Activated naive CD4-positive, alpha-beta T cell treated with anti-CD3 and anti-CD28 coated beads for 36 hours (primary cell): ENCODE data around the gene DHRS4. TPM values are rescaled to one million over a fixed set of nuclear protein-coding genes. Genes with fewer than 3 reads are reported as not detected.

ENCODE experiments used
- CTCF ChIA-PET: fragments of 350-600 bp; sonication (Branson Sonifier 250); formaldehyde crosslinking; loops from one replicate; lab custom pipeline; 2021; ENCODE audit warnings: antibody characterized with exemption; lab: Charles Lee
- DNase-seq: peaks from one replicate; pipeline ENCODE4 v3.0.0-alpha.2; 2020
- H3K27ac Mint-ChIP-seq: one replicate; pipeline ENCODE4 v1.8.0; 2021; ENCODE audit warnings: mild to moderate bottlenecking, mixed read lengths
- H3K27me3 Mint-ChIP-seq: one replicate; pipeline ENCODE4 v1.8.0; 2021; ENCODE audit warnings: low read depth, mixed read lengths
- H3K36me3 Mint-ChIP-seq: one replicate; pipeline ENCODE4 v1.8.0; 2021; ENCODE audit warnings: low read depth, mixed read lengths
- H3K4me1 Mint-ChIP-seq: one replicate; pipeline ENCODE4 v1.8.0; 2021; ENCODE audit warnings: low read depth, mixed read lengths
- H3K4me3 Mint-ChIP-seq: one replicate; pipeline ENCODE4 v1.8.0; 2021; ENCODE audit warnings: mild to moderate bottlenecking, moderate library complexity, mixed read lengths
- H3K9me3 Mint-ChIP-seq: one replicate; pipeline ENCODE4 v1.8.0; 2021; ENCODE audit warnings: mixed read lengths
- intact Hi-C: fragments of 100-400 bp; cut with micrococcal nuclease; formaldehyde crosslinking; loops from one replicate; pipeline ENCODE4 v1.15.1; 2023
- total RNA-seq, 2 experiments: library from RNA; stranded (reverse); gene quantifications; one replicate each; pipeline ENCODE4 v1.2.3, GENCODE V29; 2021

The DHRS4 gene
- total RNA-seq: 10 to 100 TPM; 22.8 to 24.0 TPM

DNA sequence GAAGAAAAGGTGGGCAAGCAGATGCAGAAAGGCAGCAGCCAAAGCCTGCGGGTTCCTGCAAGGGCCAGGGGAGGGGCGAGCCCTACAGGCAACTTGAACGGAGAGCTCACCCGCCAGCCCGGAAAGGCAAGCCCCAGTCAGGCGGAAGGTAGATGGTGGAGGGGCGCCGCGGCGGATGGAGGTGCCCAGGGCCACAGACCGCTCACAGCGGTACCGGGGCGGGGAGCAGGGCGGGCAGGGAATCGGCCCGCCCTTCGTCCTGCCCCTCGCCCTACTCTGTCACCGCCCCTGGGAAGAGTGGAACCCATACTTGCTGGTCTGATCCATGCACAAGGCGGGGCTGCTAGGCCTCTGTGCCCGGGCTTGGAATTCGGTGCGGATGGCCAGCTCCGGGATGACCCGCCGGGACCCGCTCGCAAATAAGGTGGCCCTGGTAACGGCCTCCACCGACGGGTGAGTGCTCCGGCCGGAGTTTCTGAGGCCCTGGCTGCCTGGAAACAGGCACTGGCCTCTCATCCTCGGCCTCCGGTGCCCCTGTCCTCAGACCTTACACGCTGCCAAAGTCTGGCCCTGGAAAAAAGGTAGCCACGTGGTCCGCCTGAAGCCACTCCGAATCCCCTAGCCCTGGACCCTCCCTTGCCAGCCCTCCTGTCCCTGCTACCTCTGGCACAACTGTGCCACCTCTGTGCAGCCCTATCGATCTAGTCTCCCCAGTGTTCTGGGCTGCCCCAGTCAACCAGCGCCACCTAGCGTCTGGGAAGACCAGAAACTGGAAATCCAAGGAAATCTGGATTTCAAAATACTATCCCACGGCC lies at the start of gene DHRS4:
Gene DHRS4 (plus strand): TSS at position 307 of the 815 bp plus-strand sequence. CDS start 19 bp downstream, at position 326.
- Mint-ChIP-seq H3K4me3 (peak within 1 kb of the TSS; percentile 99), H3K4me1 (peaks cover 22% of the 10 kb centered on the region), H3K36me3 (peaks cover 11% of the 10 kb centered on the region), H3K27me3 (no peaks in the 10 kb centered on the region), H3K27ac (peak within 1 kb of the TSS; percentile 94), H3K9me3 (peaks cover 3% of the 10 kb centered on the region)
- DNase-seq: peak; percentile 87
- intact Hi-C loops: loop anchor here (1.0 to 10.0 kb wide), 7 partner anchors 23 to 489 kb away; partner anchors contain the start of gene SDR39U1
- CTCF ChIA-PET: interaction anchor here (0.6 to 1.1 kb wide), 7 partner anchors 22 to 365 kb away, joined by 3 to 4 read pairs (median 3); no protein-coding TSS in a partner anchor

DNA sequence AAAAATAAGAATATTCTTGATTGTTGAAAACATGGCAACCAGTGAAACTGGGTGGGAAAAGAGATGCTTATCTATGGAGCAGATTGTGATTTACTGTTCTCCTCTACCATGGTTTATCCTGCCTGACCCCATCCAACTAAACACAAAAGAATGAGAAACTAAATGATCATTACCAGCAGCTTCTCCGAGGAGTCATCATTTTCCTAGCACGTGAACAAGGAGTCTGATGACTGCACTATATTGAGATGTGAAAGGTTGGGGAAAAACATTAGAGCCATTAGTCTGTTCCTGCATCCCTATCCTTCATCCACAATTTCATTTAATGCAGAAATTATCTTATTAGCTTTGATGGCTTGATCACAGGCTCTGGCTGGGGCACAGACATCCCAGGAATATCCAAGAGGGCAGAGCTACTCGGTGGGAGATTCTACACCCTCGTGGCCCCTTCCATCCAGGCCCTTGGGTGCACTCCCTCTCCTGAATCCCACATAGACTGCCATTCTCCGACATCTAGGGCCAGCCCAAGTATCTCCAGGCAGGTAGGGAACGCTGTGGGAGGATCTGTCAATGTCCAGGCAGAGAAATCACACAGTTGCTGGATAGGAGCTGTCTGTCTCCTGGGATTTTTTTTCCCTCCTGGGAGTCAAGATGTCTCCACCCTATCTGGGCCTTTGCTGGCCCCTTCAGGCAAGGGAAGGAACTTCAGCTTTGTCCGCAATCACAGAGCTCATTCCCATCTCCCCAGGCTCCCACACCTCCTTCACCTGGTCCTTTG lies 43.3 kb upstream of the DHRS4 start:
- Mint-ChIP-seq H3K9me3 (no peaks in the 10 kb centered on the region), H3K4me3 (no peak overlapping the region), H3K27ac (no peak overlapping the region), H3K27me3 (peaks cover 7% of the 10 kb centered on the region), H3K36me3 (no peaks in the 10 kb centered on the region), H3K4me1 (no peaks in the 10 kb centered on the region)
- DNase-seq: peak; percentile 44
- intact Hi-C loops: loop anchor here (1.0 kb wide), 1 partner anchor 321 kb away; no protein-coding TSS in a partner anchor
- CTCF ChIA-PET: interaction anchor here (0.6 to 3.2 kb wide), 21 partner anchors 14 to 347 kb away, joined by 3 to 21 read pairs (median 3); no protein-coding TSS in a partner anchor

DNA sequence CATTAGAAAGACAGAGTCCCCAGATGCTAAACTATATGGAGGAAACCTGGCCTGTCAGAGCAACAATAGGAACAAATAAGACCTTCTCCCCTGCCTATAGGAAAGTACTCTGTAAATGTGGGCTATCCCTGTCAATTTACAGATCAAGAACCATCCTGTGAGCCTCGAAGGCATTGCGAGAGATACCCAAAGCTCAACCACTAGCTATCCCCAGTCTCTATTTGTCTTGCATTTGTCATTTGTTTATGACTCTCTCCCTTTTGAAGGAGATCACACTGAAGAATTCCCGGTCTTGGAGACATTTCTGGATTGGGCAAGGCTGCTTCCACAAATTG lies 42.7 kb upstream of the DHRS4 start:
- H3K4me1 Mint-ChIP-seq: no peaks in the 10 kb centered on the region
- CTCF ChIA-PET: interaction anchor here (0.6 to 3.2 kb wide), 21 partner anchors 14 to 348 kb away, joined by 3 to 21 read pairs (median 3); no protein-coding TSS in a partner anchor
- no peaks in the 10 kb centered on the region for H3K36me3 Mint-ChIP-seq
- H3K9me3 Mint-ChIP-seq: no peaks in the 10 kb centered on the region
- no peak overlapping the region for H3K27ac Mint-ChIP-seq
- intact Hi-C loops: loop anchor here (1.0 kb wide), 1 partner anchor 322 kb away; no protein-coding TSS in a partner anchor
- DNase-seq: no peak
- peaks cover 7% of the 10 kb centered on the region for H3K27me3 Mint-ChIP-seq
- no peak overlapping the region for H3K4me3 Mint-ChIP-seq

DNA sequence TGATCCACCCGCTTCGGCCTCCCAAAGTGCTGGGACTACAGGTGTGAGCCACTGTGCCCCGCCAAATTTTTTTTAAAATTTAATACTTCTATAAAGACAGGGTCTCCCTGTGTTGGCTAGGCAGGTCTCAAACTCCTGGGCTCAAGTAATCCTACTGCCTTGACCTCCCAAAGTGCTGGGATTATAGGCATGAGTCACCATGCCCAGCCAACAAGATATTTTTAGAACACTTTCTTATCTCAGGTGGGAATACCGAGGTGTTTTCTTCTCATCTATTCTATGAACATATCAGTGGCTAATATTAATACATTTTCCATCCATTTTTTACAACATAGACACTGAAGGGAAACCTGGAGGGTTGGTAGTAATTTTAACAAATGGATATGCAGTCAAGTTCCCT lies 38.0 kb upstream of the DHRS4 start:
- CTCF ChIA-PET: interaction anchor here (1.3 to 2.9 kb wide), 2 partner anchors 15 to 283 kb away, joined by 3 to 11 read pairs; no protein-coding TSS in a partner anchor
- no peaks in the 10 kb centered on the region for H3K27me3 Mint-ChIP-seq
- DNase-seq: no peak
- no peak overlapping the region for H3K27ac Mint-ChIP-seq
- H3K4me3 Mint-ChIP-seq: no peak overlapping the region
- no peaks in the 10 kb centered on the region for H3K36me3 Mint-ChIP-seq
- H3K9me3 Mint-ChIP-seq: peaks cover 3% of the 10 kb centered on the region
- H3K4me1 Mint-ChIP-seq: no peaks in the 10 kb centered on the region
- intact Hi-C loops: no loop called here

DNA sequence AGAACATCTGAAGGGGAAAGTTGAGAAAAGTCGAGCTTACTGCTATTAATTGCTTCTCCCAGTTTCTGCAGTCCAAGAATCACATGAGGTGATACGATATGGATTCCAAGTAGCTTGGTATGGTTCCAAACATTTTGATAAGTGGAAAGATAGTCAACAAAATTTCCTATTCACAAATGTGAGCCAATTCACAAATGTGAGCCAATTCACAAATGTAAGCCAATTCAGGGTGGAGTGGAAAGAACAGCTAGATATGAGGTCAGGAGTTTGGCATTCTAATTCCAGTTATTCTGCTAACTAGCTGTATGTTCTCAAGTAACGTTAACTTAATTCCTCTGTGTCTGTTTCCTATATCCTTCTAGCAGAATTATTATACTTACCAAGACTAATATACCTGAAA lies 37.6 kb upstream of the DHRS4 start:
- Mint-ChIP-seq H3K4me1 (no peaks in the 10 kb centered on the region), H3K4me3 (no peak overlapping the region), H3K36me3 (no peaks in the 10 kb centered on the region), H3K27ac (no peak overlapping the region), H3K27me3 (no peaks in the 10 kb centered on the region), H3K9me3 (peaks cover 3% of the 10 kb centered on the region)
- intact Hi-C loops: no loop called here
- CTCF ChIA-PET: interaction anchor here (1.3 to 2.9 kb wide), 2 partner anchors 15 to 284 kb away, joined by 3 to 11 read pairs; no protein-coding TSS in a partner anchor
- no peak for DNase-seq

DNA sequence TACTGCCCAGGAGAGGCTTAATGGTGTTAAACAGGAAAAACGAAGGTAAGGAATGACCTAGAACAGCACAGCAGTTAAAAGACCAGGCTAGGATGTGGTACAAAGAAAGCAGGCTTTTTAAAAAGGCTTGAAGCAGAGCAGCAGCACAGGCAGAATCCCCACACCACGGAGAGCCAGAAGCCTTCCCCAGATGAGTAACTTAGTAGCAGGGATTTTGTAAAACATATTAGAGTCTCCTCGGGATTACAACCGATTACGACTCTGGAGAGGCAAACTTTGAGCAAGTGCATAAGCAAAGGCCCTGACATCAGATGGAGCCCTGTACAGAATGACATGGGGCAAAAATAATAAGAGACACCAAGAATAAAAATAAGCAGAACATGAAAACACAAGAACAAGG lies 37.1 kb upstream of the DHRS4 start:
- CTCF ChIA-PET: interaction anchor here (1.3 to 2.9 kb wide), 2 partner anchors 15 to 284 kb away, joined by 3 to 11 read pairs; no protein-coding TSS in a partner anchor
- H3K36me3 Mint-ChIP-seq: no peaks in the 10 kb centered on the region
- no peaks in the 10 kb centered on the region for H3K4me1 Mint-ChIP-seq
- peaks cover 3% of the 10 kb centered on the region for H3K9me3 Mint-ChIP-seq
- no peak overlapping the region for H3K4me3 Mint-ChIP-seq
- intact Hi-C loops: no loop called here
- H3K27me3 Mint-ChIP-seq: no peaks in the 10 kb centered on the region
- DNase-seq: no peak
- H3K27ac Mint-ChIP-seq: no peak overlapping the region

DNA sequence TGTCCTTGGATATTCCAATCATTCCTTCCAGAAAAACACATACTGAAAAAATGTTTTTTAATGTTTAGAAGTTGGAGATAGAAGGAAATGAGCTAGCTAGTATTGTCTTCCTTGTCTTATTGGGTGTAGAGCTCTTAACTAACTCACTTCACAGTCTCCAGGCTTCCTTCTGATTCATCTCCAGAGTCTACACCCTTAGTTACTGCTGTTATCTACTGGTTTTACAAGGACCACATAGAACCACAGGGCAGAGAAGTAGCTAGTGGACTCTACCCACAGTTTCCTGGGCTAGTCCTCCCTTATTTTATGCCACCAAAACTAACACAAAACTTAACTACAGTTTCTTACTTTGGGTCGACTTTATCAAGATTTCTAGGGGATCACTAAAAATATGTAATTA lies 31.0 kb upstream of the DHRS4 start:
- H3K4me1 Mint-ChIP-seq: no peaks in the 10 kb centered on the region
- peaks cover 2% of the 10 kb centered on the region for H3K9me3 Mint-ChIP-seq
- DNase-seq: no peak
- intact Hi-C loops: no loop called here
- no peak overlapping the region for H3K4me3 Mint-ChIP-seq
- no peaks in the 10 kb centered on the region for H3K36me3 Mint-ChIP-seq
- CTCF ChIA-PET: interaction anchor here (1.1 kb wide), 1 partner anchor 14 kb away, joined by 5 read pairs; no protein-coding TSS in a partner anchor
- no peaks in the 10 kb centered on the region for H3K27me3 Mint-ChIP-seq
- no peak overlapping the region for H3K27ac Mint-ChIP-seq

DNA sequence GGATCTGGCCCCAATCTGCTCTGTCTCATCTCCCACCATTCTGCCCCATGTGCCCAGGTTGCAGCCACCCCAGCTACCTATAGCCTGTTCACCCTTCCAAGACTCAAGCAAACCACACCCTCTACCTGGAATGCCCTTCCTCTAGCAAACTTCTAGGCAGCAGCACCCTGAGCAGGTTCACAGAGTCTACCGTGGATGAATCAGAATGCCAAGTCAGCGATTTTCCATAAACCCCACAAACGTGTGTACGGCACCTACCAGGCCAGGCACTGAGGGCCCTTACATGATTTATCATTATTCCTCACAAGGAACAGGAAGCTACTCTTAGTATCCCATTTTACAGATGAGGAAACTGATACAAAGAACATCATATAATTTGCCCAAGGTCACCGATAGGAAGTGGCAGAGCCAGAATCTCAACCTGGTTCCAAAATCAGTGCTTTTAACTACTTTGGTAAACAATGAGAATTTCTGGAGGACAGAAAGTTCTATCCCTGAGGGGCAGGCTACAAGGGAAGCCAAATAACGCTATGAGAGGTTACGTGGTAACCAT lies 28.0 kb upstream of the DHRS4 start:
- H3K27ac Mint-ChIP-seq: no peak overlapping the region
- no peaks in the 10 kb centered on the region for H3K36me3 Mint-ChIP-seq
- intact Hi-C loops: no loop called here
- CTCF ChIA-PET: interaction anchor here (0.9 to 1.2 kb wide), 3 partner anchors 8 to 293 kb away, joined by 3 to 4 read pairs (median 3); no protein-coding TSS in a partner anchor
- H3K4me3 Mint-ChIP-seq: no peak overlapping the region
- H3K4me1 Mint-ChIP-seq: no peaks in the 10 kb centered on the region
- DNase-seq: no peak
- no peaks in the 10 kb centered on the region for H3K9me3 Mint-ChIP-seq
- H3K27me3 Mint-ChIP-seq: peaks cover 2% of the 10 kb centered on the region

DNA sequence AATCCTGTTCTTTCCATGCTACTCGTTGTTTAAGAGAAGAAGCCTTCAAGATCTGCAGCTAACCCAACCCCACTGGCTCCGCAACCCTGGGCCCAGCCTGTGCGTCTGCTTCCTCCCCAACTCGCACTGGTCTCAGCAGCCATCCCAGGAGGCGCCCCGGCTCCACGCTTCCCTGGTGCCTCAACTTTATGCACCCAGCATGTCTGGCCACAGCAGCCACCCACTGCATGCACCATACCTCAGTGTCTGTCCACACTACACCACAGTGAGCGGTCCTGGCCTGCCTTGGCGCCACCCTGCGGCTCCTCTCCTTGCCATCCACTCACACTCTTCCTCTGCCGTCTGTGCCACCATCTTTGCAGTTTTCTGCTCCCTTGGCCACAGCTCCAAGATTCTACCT lies 27.0 kb upstream of the DHRS4 start:
- H3K9me3 Mint-ChIP-seq: no peaks in the 10 kb centered on the region
- H3K4me3 Mint-ChIP-seq: no peak overlapping the region
- no peak overlapping the region for H3K27ac Mint-ChIP-seq
- no peaks in the 10 kb centered on the region for H3K4me1 Mint-ChIP-seq
- intact Hi-C loops: no loop called here
- H3K27me3 Mint-ChIP-seq: peaks cover 2% of the 10 kb centered on the region
- no peaks in the 10 kb centered on the region for H3K36me3 Mint-ChIP-seq
- CTCF ChIA-PET: interaction anchor here (0.7 to 1.2 kb wide), 5 partner anchors 9 to 295 kb away, joined by 3 to 4 read pairs (median 3); no protein-coding TSS in a partner anchor
- DNase-seq: no peak

DNA sequence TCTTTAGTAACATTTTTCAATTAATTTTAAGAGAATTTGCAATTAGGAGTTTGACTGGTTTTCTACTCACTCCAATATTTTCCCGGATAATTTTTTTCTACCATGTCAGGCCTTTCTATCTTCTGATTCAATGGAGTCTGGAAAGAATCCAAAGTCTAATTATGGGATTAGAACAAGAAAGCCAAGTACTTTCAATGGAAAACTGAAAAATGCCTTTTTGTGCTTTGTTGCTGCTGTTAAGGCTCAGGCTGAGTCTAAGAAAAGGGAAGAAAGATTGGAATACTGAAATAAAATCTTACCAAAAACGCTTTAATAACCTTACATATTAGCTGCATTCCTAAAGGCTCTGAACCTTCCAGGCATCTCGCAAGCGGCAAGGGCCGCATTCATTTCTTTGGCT lies 24.4 kb upstream of the DHRS4 start:
- Mint-ChIP-seq H3K36me3 (no peaks in the 10 kb centered on the region), H3K27me3 (peaks cover 2% of the 10 kb centered on the region), H3K27ac (no peak overlapping the region), H3K9me3 (no peaks in the 10 kb centered on the region), H3K4me3 (no peak overlapping the region), H3K4me1 (no peaks in the 10 kb centered on the region)
- intact Hi-C loops: loop anchor here (1.0 to 2.0 kb wide), 5 partner anchors 34 to 340 kb away; no protein-coding TSS in a partner anchor
- CTCF ChIA-PET: interaction anchor here (1.1 to 2.7 kb wide), 2 partner anchors 202 to 339 kb away, joined by 3 to 22 read pairs; no protein-coding TSS in a partner anchor
- DNase-seq: no peak

DNA sequence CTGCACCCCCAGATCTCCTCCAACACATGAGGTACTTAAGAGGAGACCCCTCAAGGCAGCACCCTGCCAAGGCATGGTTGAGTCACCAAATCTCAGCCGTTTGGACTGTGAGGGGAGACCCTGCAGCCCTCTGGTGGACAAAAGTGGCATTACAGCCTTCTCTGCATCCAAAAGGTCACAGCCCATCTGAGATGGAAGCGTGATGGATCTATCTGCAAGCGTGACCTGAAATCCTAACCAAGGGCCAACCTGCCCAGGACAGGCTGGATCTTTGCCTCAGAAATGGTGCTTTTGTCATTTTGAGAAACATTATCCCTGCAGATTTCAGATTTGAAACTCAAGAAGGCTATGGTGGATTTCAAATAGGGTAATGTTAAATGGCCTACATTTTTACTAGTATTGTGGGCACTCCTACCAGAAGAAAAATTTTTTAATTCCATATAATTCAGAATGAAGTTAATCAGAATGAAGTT lies 23.7 kb upstream of the DHRS4 start:
- CTCF ChIA-PET: interaction anchor here (0.7 to 2.7 kb wide), 11 partner anchors 13 to 340 kb away, joined by 3 to 22 read pairs (median 3); partner anchors contain the start of gene DHRS2
- no peaks in the 10 kb centered on the region for H3K9me3 Mint-ChIP-seq
- H3K36me3 Mint-ChIP-seq: no peaks in the 10 kb centered on the region
- H3K27me3 Mint-ChIP-seq: peaks cover 2% of the 10 kb centered on the region
- no peak overlapping the region for H3K4me3 Mint-ChIP-seq
- H3K27ac Mint-ChIP-seq: no peak overlapping the region
- no peaks in the 10 kb centered on the region for H3K4me1 Mint-ChIP-seq
- DNase-seq: peak; percentile 93
- intact Hi-C loops: loop anchor here (1.0 to 2.0 kb wide), 6 partner anchors 23 to 341 kb away; partner anchors contain the start of gene DHRS4
